Esophagus squamous epithelium (tissue), 5 donors: ENCODE measurements around the gene GREM2. TPM values are rescaled to one million over a fixed set of nuclear protein-coding genes. Genes with fewer than 3 reads are reported as not detected.

Source experiments
- DNase-seq: peaks from one replicate; lab custom pipeline; 2025; lab: John Stamatoyannopoulos, UW
- H3K27ac ChIP-seq, 4 donors: fragments of 200-600 bp; sonication (generic); one replicate each; pipeline ENCODE4 v1.5.1; 2016 to 2019; ENCODE audit warnings: mild to moderate bottlenecking in 1 of 4
- H3K27me3 ChIP-seq, 4 donors: fragments of 200-600 bp; sonication (generic); 1 replicate in 3 of 4; 2 replicates in 1 of 4; pipeline versions ENCODE4 v1.5.1 to v1.6.0; 2017 to 2021; ENCODE audit warnings: antibody characterized with exemption in 1 of 4
- H3K36me3 ChIP-seq, 3 donors: fragments of 200-600 bp; sonication (generic); one replicate each; pipeline ENCODE4 v1.5.1; 2016 to 2019
- H3K4me1 ChIP-seq, 3 donors: fragments of 200-600 bp; sonication (generic); one replicate each; pipeline ENCODE4 v1.5.1; 2017 to 2019
- H3K4me3 ChIP-seq, 4 donors: fragments of 200-600 bp; sonication (generic); 1 replicate in 3 of 4; 2 replicates in 1 of 4; pipeline ENCODE4 v1.5.1; 2016 to 2019; ENCODE audit warnings: mild to moderate bottlenecking in 2 of 4, moderate library complexity in 1 of 4
- H3K9me3 ChIP-seq, 3 donors: fragments of 200-600 bp; sonication (generic); one replicate each; pipeline ENCODE4 v1.5.1; 2016 to 2019
- POLR2A ChIP-seq, 4 donors: fragments of 450-650 bp; IDR thresholded peaks; one replicate each; pipeline ENCODE4 v1.6.1; 2017; ENCODE audit warnings: antibody characterized with exemption in 4 of 4, mild to moderate bottlenecking in 4 of 4, moderate library complexity in 3 of 4
- WGBS, 2 donors: methylation state at CpG; one replicate each; pipeline ENCODE4 v1.1.5; 2018; 5-methylcytosine and 5-hydroxymethylcytosine counted together
- intact Hi-C: fragments of 100-400 bp; cut with DNase I; formaldehyde crosslinking; loops from one replicate; pipeline ENCODE4 v1.15.0; 2022
- total RNA-seq, 4 donors: library from RNA; depleted of rRNA; stranded (reverse); fragments of >200 nt; gene quantifications; one replicate each; pipeline ENCODE4 v1.1.0, GENCODE V29; 2016
- TF ChIP-seq, protein P1 (sequence below), 6 experiments: fragments of 450-650 bp in 4 of 6; fragments of 200-600 bp in 2 of 6; sonication (generic) in 2 of 6; IDR thresholded peaks; one replicate each; pipeline ENCODE4 v1.5.1; 2016 to 2019; ENCODE audit warnings: antibody characterized with exemption in 6 of 6, mild to moderate bottlenecking in 4 of 6, moderate library complexity in 4 of 6
- donor health status: DM: yes; HTN: yes; CAD: no.

The GREM2 gene
- total RNA-seq, 4 donors from 2014 or later: 0.45 to 8.8 (median 0.74) TPM

DNA sequence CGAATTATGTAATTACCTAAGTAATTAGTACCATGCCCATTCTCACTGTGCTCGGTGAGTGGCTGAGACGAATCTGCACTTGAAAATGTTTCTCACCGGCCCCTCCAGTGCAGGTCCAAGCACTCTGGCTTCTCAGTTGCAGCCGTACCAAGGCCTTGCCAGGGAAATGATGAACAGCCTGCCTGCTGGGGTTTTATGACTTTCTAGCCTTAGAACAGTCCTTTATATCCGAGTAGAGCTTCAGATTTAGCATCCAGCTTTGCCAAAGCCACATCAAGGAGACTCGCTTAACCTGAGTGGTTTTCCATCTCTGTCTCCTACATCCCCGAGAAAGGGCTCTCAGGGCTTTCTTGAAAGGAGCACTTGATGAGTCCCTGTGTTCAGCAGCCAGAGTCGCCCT, 83.4 kb downstream of the GREM2 start:
- Histone ChIP-seq H3K4me1 (no peaks in the 10 kb centered on the region), H3K4me3 (no peak overlapping the region), H3K27me3 (no peaks in the 10 kb centered on the region), H3K27ac (no peak overlapping the region), H3K36me3 (no peaks in the 10 kb centered on the region), H3K9me3 (peaks cover 0 to 8% (median 0%) of the 10 kb centered on the region in 3 donors)
- no peak for DNase-seq
- intact Hi-C loops: no loop called here
- 64 to 71% methylated on average over 7 to 9 of the region's 9 CpGs for WGBS, 2 donors
- TF ChIP-seq, protein P1, sequence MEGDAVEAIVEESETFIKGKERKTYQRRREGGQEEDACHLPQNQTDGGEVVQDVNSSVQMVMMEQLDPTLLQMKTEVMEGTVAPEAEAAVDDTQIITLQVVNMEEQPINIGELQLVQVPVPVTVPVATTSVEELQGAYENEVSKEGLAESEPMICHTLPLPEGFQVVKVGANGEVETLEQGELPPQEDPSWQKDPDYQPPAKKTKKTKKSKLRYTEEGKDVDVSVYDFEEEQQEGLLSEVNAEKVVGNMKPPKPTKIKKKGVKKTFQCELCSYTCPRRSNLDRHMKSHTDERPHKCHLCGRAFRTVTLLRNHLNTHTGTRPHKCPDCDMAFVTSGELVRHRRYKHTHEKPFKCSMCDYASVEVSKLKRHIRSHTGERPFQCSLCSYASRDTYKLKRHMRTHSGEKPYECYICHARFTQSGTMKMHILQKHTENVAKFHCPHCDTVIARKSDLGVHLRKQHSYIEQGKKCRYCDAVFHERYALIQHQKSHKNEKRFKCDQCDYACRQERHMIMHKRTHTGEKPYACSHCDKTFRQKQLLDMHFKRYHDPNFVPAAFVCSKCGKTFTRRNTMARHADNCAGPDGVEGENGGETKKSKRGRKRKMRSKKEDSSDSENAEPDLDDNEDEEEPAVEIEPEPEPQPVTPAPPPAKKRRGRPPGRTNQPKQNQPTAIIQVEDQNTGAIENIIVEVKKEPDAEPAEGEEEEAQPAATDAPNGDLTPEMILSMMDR (IDR thresholded peaks at IDR 0.05): no peak
- no peak for TF ChIP-seq POLR2A (IDR thresholded peaks at IDR 0.05)

DNA sequence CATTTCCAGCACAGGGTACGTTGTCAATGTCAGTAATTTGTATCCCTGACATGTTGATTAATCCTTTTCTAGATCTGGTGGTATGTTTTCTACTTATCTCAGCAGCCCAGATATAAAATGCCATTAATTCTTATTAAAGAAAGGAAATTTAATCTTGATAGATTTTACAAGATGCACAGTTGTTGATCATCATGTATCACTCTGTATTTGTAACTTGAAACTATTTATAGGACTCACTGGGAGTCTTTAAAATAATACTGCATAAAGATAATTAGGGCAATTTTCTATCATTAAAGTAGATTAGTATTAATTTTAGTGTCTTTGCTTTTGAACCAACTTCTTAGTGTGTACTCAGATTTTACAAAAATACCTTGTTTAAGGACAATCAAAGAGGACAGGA, 84.9 kb downstream of the GREM2 start:
- no peak for DNase-seq
- Histone ChIP-seq H3K36me3 (no peaks in the 10 kb centered on the region), H3K27ac (peak overlapping the region in 1 of 4 donors; percentile 38), H3K4me1 (no peaks in the 10 kb centered on the region), H3K4me3 (no peak overlapping the region), H3K27me3 (no peaks in the 10 kb centered on the region), H3K9me3 (peaks cover 0 to 8% (median 0%) of the 10 kb centered on the region in 3 donors)
- TF ChIP-seq, protein P1 (IDR thresholded peaks at IDR 0.05): no peak
- TF ChIP-seq POLR2A (IDR thresholded peaks at IDR 0.05): no peak
- 29% methylated on average over 1 of the region's 1 CpG for WGBS, 2 donors
- intact Hi-C loops: no loop called here

DNA sequence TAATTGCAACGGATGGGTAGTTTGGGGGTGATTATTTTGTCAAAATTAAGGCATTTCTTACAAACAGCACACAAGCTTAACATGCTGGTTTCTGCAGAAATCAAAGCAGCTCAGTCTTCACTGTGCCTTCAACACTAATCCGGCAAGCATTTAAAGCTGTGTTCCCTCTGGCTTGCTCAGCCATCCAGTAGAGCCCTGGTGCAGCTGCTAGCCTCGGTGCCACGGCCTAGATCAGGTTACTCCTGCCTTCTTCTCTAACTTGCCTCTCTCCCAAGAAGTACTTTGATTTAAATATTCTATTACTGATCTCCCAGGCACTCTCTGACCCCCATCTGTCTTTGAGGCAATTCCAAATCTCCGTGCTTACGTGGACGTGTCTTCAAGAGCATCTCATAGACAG, 85.6 kb downstream of the GREM2 start:
- no peaks in the 10 kb centered on the region for H3K27me3 ChIP-seq
- no peak for DNase-seq
- 46 to 48% methylated on average over 7 of the region's 7 CpGs for WGBS, 2 donors
- H3K4me1 ChIP-seq: no peaks in the 10 kb centered on the region
- no peak for TF ChIP-seq POLR2A (IDR thresholded peaks at IDR 0.05)
- TF ChIP-seq, protein P1 (IDR thresholded peaks at IDR 0.05): no peak
- H3K36me3 ChIP-seq: no peaks in the 10 kb centered on the region
- peak overlapping the region in 1 of 4 donors; percentile 38 for H3K27ac ChIP-seq
- no peak overlapping the region for H3K4me3 ChIP-seq
- intact Hi-C loops: no loop called here
- H3K9me3 ChIP-seq: peaks cover 0 to 8% (median 0%) of the 10 kb centered on the region in 3 donors

DNA sequence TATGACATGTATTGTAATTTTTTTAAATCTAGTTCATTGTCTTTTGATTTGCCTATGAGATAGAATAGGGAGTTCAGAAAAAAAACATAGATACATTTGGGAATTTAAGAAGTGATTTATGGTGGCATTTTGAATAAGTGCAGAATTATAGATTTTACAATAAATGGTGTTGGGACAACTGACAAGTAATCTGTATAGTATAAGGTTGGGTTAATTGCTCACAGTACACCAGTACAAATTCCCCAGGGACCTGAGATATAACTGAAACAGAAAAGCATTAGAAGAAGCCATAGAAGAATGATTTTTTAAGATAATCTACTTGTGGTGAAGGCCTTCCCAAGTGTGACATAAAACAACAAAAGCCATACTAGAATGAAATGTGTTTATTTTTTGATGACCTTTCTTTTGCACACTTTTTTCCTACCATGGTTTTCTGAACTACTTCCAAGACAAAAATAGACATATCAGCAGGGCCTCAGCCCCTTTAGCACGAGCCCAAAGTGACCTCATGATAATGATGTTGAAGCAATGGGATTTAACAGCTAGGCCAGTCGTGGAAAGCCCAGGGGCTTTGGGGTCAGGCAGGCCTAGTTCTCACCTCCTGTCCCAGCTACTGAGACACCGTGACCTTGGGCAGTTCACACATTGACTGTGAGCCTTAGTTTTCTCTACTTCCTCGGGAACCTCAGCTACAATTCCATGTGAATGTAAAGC, 87.4 kb downstream of the GREM2 start:
- no peak overlapping the region for H3K27ac ChIP-seq
- intact Hi-C loops: no loop called here
- 42 to 66% methylated on average over 3 to 4 of the region's 4 CpGs for WGBS, 2 donors

More for the DNA sequence above, 87.4 kb downstream of the GREM2 start:
- H3K36me3 ChIP-seq: no peaks in the 10 kb centered on the region
- no peak for DNase-seq
- H3K27me3 ChIP-seq: no peaks in the 10 kb centered on the region
- H3K4me1 ChIP-seq: no peaks in the 10 kb centered on the region
- TF ChIP-seq POLR2A (IDR thresholded peaks at IDR 0.05): no peak
- TF ChIP-seq, protein P1 (IDR thresholded peaks at IDR 0.05): no peak
- H3K9me3 ChIP-seq: peaks cover 0 to 8% (median 0%) of the 10 kb centered on the region in 3 donors
- H3K4me3 ChIP-seq: no peak overlapping the region
